ENCODE results near the gene DGKI. TPM values are rescaled to one million over a fixed set of nuclear protein-coding genes. Genes with fewer than 3 reads are reported as not detected.

DGKI gene
- total RNA-seq, 4 donors from 2014 or later: 0.42 to 6.2 (median 2.0) TPM

GRCh38 chr7:137462847-137463246 lies 383.9 kb downstream of the DGKI start:
- Histone ChIP-seq H3K4me3 (no peak overlapping the region), H3K27ac (no peak overlapping the region), H3K36me3 (no peaks in the 10 kb centered on the region), H3K4me1 (peaks cover 14% of the 10 kb centered on the region), H3K9me3 (no peaks in the 10 kb centered on the region), H3K27me3 (no peaks in the 10 kb centered on the region)
- DNase-seq (ENCODE audit: low spot score in 2 of 2): no peak
- 76% methylated on average over 5 of the region's 5 CpGs for WGBS
- TF ChIP-seq CTCF (IDR thresholded peaks at IDR 0.05): no peak
- no peak for TF ChIP-seq POLR2AphosphoS5 (IDR thresholded peaks at IDR 0.05)
- no peak for TF ChIP-seq POLR2A (IDR thresholded peaks at IDR 0.05)
- TF ChIP-seq EP300 (IDR thresholded peaks at IDR 0.05): no peak

GRCh38 chr7:137462074-137462715 lies 384.6 kb downstream of the DGKI start:
- Histone ChIP-seq H3K4me3 (no peak overlapping the region), H3K27ac (no peak overlapping the region), H3K27me3 (no peaks in the 10 kb centered on the region), H3K36me3 (no peaks in the 10 kb centered on the region), H3K9me3 (no peaks in the 10 kb centered on the region), H3K4me1 (peaks cover 14% of the 10 kb centered on the region)
- WGBS: 11% methylated on average over 4 of the region's 4 CpGs
- DNase-seq (ENCODE audit: low spot score in 2 of 2): no peak
- TF ChIP-seq POLR2AphosphoS5 (IDR thresholded peaks at IDR 0.05) (no peak), EP300 (IDR thresholded peaks at IDR 0.05) (no peak), CTCF (IDR thresholded peaks at IDR 0.05) (no peak), POLR2A (IDR thresholded peaks at IDR 0.05) (no peak)

GRCh38 chr7:137458399-137458798 lies 388.4 kb downstream of the DGKI start:
- Histone ChIP-seq H3K36me3 (no peaks in the 10 kb centered on the region), H3K4me3 (no peak overlapping the region), H3K4me1 (peaks cover 14% of the 10 kb centered on the region), H3K9me3 (no peaks in the 10 kb centered on the region), H3K27me3 (no peaks in the 10 kb centered on the region), H3K27ac (no peak overlapping the region)
- no peak for DNase-seq (ENCODE audit: low spot score in 2 of 2)
- 100% methylated on average over 2 of the region's 2 CpGs for WGBS
- TF ChIP-seq CTCF (IDR thresholded peaks at IDR 0.05) (no peak), POLR2A (IDR thresholded peaks at IDR 0.05) (no peak), EP300 (IDR thresholded peaks at IDR 0.05) (no peak), POLR2AphosphoS5 (IDR thresholded peaks at IDR 0.05) (no peak)

- no peaks in the 10 kb centered on the region for H3K27me3 ChIP-seq
- 58% methylated on average over 6 of the region's 6 CpGs for WGBS
- DNase-seq (ENCODE audit: low spot score in 2 of 2): peak in 1 of 2 donors; percentile 77
Measured at GRCh38 chr7:137454767-137455166, 392.0 kb downstream of the DGKI start.

More at GRCh38 chr7:137454767-137455166, 392.0 kb downstream of the DGKI start:
- H3K9me3 ChIP-seq: no peaks in the 10 kb centered on the region
- H3K4me1 ChIP-seq: no peaks in the 10 kb centered on the region
- no peak overlapping the region for H3K4me3 ChIP-seq
- no peak for TF ChIP-seq POLR2AphosphoS5 (IDR thresholded peaks at IDR 0.05)
- no peak for TF ChIP-seq EP300 (IDR thresholded peaks at IDR 0.05)
- TF ChIP-seq POLR2A (IDR thresholded peaks at IDR 0.05): no peak
- TF ChIP-seq CTCF (IDR thresholded peaks at IDR 0.05): no peak
- peak overlapping the region; percentile 48 for H3K27ac ChIP-seq
- no peaks in the 10 kb centered on the region for H3K36me3 ChIP-seq

Data from suprapubic skin (tissue), 4 donors.